Measurements from ENCODE around the gene WDFY3.

Gene WDFY3

GRCh38 chr4:84954982-84955567 is 11.4 kb downstream of the WDFY3 start:
- DNase-seq = no peak

GRCh38 chr4:84952776-84953175 is 13.7 kb downstream of the WDFY3 start:
- DNase-seq = no peak

- DNase-seq = peak in 4 of 56 donors; percentile 1 to 18 (median 10)
These were observed 14.5 kb downstream of the WDFY3 start for GRCh38 chr4:84952004-84952403.

DNA sequence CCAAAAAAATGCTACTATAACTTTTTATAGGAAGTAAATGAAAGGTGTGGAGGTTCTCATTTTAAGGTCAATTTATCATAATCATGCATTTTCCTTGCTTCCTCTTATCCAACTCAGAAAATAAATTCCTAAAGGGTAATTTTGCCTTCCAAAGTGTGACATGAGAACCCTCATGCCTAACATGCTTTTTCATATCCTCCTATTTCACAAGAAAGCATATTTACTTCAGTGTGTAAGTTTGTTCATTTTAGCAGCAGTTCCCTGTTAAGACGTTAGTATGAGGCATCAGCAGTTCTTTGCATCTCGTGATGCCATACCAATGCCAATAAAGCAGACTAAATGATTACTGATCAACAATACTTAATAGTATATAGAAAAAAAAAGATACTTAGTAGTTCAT is 18.4 kb downstream of the WDFY3 start:
- DNase-seq = no peak

DNA sequence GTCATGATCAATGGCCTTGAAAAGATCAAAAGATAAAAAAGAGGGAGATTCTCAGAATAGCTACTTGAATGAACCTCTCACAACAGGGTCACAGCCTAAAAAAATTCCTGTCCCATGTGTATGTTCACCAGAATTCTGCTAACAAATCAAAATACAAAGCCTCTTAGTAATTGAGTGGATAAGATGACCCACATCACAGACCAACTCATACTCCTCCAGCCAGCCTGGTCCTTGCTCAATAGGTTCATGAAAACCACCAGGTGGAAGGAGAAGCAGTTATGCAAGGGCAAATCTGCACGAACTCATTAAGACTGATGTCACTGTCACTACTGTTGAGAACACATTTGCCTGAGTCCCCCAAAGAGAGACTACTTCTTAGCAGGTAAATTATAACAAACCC is 21.5 kb downstream of the WDFY3 start:
- no peak for DNase-seq

- no peak for DNase-seq
These were observed 25.5 kb downstream of the WDFY3 start for GRCh38 chr4:84940960-84941359.

GRCh38 chr4:84939113-84939512 is 27.4 kb downstream of the WDFY3 start:
- DNase-seq = no peak

DNA sequence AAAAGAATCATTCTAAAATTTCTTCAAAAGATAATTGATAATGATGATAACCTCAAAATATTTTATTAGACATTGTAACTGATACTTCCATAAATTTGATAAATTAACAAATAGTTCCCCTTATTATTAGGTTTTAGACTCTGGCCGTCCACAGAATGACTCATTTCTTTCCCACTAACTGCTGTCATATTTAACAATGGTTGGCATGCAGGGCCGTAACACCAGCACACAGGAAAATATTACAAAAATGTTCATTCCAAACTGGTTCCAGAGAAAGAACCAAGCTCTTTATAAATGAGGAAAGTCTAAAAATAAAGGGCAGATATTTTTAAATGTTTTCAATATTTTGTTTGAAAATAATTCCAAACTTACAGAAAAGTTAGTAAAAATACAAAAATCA is 28.2 kb downstream of the WDFY3 start:
- DNase-seq = no peak

GRCh38 chr4:84937381-84937977 is 29.0 kb downstream of the WDFY3 start:
- DNase-seq = no peak

DNA sequence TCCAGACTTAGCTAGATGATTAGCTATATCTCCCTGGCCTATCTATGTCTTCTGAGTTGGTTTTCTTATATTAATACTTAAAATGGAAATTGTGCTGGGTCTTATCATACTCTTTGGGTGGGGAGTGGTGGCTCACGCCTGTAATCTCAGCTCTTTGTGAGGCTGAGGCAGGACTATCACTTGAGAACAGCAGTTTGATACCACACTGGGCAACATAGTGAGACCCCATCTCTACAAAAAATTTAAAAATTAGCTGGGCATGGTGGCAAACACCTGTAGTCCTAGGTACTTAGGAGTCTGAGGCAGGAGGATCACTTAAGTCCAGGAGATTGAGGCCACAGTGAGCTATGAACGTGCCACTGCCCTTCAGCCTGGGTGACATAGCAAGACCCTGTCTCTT is 30.4 kb downstream of the WDFY3 start:
- DNase-seq = no peak

DNA sequence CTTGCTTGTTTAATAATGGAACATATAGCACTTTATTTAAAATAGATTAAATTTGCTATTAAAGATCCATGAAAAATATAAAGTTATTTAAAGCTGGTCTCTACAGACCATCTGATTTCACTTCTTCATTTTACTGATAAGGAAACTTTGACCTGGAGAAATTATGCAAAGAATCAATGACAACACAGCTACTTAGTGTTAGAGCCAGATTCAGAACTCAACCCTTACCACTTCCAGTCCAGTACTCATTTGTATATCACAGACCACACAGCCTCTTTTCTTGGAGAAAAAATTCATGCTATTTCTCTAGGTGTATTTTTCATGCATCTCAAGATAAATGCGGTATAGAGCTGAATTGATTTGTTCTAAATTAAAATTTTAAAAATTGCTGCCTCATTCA is 34.0 kb downstream of the WDFY3 start:
- no peak for DNase-seq

DNA sequence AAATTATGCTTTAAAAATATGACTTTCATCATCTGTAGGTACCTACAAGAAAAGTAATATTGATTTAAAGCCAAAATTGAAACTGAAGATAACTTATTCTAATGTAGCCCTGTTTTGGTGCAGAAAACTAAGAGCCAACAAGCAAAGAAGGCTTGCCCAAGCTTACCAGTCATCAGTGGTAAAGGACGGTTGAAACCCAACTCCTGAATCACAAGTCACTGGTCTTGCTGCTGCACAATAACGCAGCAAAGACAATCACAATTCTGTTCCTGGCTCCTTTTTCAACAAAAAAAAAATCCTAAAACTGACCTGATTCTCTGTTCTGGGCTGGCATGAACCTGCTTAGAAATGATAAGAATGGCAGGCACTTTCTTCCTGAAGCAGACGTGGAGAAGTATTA is 34.5 kb downstream of the WDFY3 start:
- no peak for DNase-seq

DNA sequence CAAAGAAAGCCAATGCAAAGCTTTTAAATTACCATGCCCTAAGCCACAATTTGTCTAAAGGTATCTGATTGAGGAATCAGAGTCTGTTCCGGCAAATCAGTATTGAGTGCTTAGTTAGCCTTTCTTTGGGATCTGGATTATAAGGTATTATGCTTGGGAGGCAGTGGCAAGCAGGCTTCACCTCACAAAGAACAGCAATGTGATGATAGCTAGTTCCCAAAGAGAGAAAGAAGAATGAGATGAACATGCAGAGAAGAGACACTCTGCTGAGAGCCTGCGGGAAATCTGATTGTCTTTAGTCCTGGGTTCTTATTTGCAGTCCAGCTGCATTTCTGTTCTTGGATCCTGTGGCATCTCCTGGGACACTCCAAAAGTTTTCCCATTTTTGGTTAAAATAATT is 35.2 kb downstream of the WDFY3 start:
- DNase-seq = no peak

- no peak for DNase-seq
These were observed 38.4 kb downstream of the WDFY3 start for GRCh38 chr4:84928089-84928488.

DNA sequence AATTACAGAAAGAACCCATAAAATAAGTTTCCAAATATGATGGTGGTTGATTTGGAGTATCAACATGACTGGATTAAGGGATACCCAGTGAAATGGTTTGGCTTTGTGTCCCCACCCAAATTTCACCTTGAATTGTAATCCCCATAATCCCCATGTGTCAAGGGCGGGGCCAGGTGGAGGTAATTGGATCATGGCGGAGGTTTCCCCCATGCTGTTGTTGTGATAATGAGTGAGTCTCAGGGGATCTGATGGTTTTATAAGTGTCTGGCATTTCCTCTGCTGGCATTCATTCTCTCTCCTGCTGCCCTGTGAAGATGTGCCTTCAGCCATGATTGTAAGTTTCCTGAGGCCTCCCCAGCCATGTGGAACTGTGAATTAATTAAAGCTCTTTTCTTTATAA is 39.1 kb downstream of the WDFY3 start:
- no peak for DNase-seq

- no peak for DNase-seq
These were observed 40.9 kb downstream of the WDFY3 start for GRCh38 chr4:84925558-84925957.

DNA sequence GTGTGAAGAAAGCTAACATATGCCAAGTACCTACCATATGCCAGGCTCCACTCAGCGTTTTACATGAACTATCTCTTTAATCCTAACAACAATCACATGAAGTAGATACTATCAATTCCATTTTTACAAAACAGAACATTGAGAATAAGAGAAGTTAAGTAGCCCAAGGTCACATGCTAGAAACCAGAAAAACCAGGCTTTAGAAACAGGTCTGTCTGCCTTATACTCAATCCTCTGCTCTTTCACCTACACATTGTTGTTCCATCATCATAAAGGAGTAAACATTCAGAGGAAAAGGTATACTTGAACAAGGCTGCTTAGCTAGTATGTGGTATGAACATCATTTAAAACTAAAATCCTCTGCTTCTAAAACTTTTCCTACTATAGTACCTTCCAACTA is 42.1 kb downstream of the WDFY3 start:
- no peak for DNase-seq

GRCh38 chr4:84920617-84921016 is 45.9 kb downstream of the WDFY3 start:
- no peak for DNase-seq

- no peak for DNase-seq
These were observed 48.5 kb downstream of the WDFY3 start for GRCh38 chr4:84917869-84918600.

DNA sequence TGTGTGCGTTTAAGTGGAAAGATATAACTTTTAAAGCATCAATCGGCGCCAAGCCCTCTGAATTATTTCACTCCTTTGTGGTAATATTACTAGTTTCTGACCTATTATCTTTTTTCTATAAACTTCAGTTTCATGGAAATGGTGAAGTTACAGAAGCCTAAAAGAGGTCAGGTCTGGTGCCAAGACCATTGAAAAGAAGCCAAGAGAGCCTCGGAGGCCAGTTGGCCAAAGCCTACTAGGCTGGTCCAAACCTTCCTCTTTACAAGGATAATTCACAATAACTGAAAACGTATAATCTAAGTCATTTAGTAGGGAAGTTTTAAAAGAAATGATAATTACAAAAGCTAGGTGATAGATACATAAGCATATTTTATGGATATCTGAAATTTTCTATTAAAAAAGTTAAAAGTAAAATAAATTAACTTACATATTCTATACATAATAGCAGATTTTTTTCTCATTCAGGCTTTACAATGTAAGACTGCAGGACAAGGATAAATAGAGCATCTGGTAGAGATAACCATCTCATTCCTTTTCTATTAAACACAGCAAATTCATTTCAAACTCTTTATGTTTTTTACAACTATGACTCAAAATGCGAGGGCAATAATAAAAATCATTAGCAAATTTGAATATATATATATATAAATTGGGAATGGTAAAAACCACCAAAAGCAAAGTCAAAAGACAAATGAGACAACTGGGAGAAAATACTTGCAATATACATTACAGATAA is 49.2 kb downstream of the WDFY3 start:
- peak in 14 of 56 donors; percentile 0 to 46 (median 13) for DNase-seq

- no peak for DNase-seq
These were observed 50.3 kb downstream of the WDFY3 start for GRCh38 chr4:84916227-84916626.

DNA sequence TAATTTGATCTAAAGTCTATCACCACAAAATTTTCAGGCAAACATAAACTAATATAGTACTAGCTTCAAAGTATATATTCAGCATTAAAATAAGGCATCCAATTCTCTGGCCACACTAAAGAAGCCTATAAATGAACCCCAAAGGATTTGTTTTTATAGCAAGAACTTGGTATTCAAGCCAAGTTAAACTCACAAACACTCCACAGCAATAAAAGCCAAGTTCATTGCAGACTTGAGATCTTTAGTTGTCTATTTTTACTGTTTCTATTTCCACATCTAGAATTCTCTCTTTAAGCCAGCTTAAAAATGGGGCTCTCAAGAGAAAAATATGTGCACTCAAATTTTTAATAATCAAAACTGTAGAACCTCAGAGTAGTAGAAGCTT is 51.1 kb downstream of the WDFY3 start:
- DNase-seq = no peak

All from nucleus accumbens (tissue), 56 donors.